ENCODE results near the gene CRYM. TPM values are rescaled to one million over a fixed set of nuclear protein-coding genes. Genes with fewer than 3 reads are reported as not detected.

CRYM gene
- total and polyA plus RNA-seq, 2 donors (not counting 3 experiments of a cell fraction or from before 2014, with no cell fraction given): not detected

DNA sequence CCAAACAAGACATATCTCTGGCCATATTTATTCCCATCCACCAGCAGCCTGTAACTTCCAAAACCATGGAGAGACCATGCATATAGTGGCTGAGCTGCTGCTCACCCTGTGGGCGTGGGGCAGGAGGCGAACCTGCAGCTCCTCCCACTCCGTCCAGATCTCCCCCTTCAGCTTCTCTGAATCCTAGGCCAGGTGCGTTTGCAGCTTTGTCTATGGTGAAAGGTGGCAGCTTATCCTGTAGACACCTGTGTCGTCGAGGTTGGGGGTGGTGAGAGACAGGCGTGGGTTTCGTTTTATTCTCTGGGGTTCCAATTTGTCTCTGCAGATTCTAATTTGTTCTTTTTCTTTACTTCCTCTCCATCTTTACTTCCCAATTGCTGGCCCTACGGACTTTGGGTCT lies 54.3 kb downstream of the CRYM start:
- ChIA-PET CTCF (no interaction called here), POLR2A (no interaction called here)
- Histone ChIP-seq H3K27me3 (ENCODE audit: control insufficient read depth in 2 of 2, insufficient read depth in 2 of 2, low read length in 2 of 2) (peaks cover 12 to 20% of the 10 kb centered on the region in 2 experiments), H3K4me3 (replicated peaks in 1 of 3; ENCODE audit: insufficient read depth in 1 of 3, low read depth in 1 of 3, low read length in 3 of 3) (no peak overlapping the region), H3K79me2 (ENCODE audit: control insufficient read depth, insufficient read depth, low read length) (no peaks in the 10 kb centered on the region), H3K9me3 (replicated peaks; ENCODE audit: control insufficient read depth, insufficient read depth, low read length) (no peaks in the 10 kb centered on the region), H3K9ac (replicated peaks; ENCODE audit: extremely low read depth, insufficient read depth, low read length) (no peak overlapping the region), H2AFZ (ENCODE audit: low read depth, low read length) (no peak overlapping the region), H3K4me2 (ENCODE audit: insufficient read depth, low read length) (no peak overlapping the region), H4K20me1 (replicated peaks; ENCODE audit: control insufficient read depth, extremely low read depth, insufficient read depth, low read length) (no peaks in the 10 kb centered on the region), H3K9me1 (replicated peaks; ENCODE audit: control insufficient read depth, extremely low read depth, insufficient read depth, low read length) (no peaks in the 10 kb centered on the region), H3K4me1 (ENCODE audit: control insufficient read depth, extremely low read depth, insufficient read depth, low read length) (no peaks in the 10 kb centered on the region), H3K36me3 (ENCODE audit: control insufficient read depth in 2 of 2, extremely low read depth in 1 of 2, insufficient read depth in 2 of 2, low read length in 2 of 2) (no peaks in the 10 kb centered on the region), H3K27ac (ENCODE audit: insufficient read depth, low read depth, low read length) (no peak overlapping the region)
- intact Hi-C loops (cut with micrococcal nuclease) (no loop called here), dilution Hi-C loops (cut with MboI; ENCODE audit: extremely low pct_ligation_motif_present, low sequenced_read_pairs) (no loop called here)
- DNase-seq (ENCODE audit: low read depth, low spot score): no peak
- TF ChIP-seq POLR2AphosphoS5 (IDR thresholded peaks at IDR 0.05; ENCODE audit: insufficient read depth, low read depth, low read length) (no peak), MYC (IDR thresholded peaks at IDR 0.05; ENCODE audit: low read depth, low read length) (no peak), EZH2 (IDR thresholded peaks at IDR 0.05; ENCODE audit: borderline replicate concordance, low read depth, low read length, severe bottlenecking) (no peak), FOS (IDR thresholded peaks at IDR 0.05; ENCODE audit: borderline replicate concordance, insufficient read depth, low read length) (no peak), POLR2A (IDR thresholded peaks at IDR 0.05; ENCODE audit: low read depth, low read length) (no peak), JUN (IDR thresholded peaks at IDR 0.05; ENCODE audit: borderline replicate concordance, insufficient read depth, insufficient read length, low read depth) (no peak), GATA2 (IDR thresholded peaks at IDR 0.05; ENCODE audit: insufficient read depth, insufficient read length, low read depth, low read length) (no peak)
- TF ChIP-seq, protein P1, sequence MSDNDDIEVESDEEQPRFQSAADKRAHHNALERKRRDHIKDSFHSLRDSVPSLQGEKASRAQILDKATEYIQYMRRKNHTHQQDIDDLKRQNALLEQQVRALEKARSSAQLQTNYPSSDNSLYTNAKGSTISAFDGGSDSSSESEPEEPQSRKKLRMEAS (IDR thresholded peaks at IDR 0.05; ENCODE audit: insufficient read depth, insufficient read length): no peak
- TF ChIP-seq, protein P2, sequence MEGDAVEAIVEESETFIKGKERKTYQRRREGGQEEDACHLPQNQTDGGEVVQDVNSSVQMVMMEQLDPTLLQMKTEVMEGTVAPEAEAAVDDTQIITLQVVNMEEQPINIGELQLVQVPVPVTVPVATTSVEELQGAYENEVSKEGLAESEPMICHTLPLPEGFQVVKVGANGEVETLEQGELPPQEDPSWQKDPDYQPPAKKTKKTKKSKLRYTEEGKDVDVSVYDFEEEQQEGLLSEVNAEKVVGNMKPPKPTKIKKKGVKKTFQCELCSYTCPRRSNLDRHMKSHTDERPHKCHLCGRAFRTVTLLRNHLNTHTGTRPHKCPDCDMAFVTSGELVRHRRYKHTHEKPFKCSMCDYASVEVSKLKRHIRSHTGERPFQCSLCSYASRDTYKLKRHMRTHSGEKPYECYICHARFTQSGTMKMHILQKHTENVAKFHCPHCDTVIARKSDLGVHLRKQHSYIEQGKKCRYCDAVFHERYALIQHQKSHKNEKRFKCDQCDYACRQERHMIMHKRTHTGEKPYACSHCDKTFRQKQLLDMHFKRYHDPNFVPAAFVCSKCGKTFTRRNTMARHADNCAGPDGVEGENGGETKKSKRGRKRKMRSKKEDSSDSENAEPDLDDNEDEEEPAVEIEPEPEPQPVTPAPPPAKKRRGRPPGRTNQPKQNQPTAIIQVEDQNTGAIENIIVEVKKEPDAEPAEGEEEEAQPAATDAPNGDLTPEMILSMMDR (IDR thresholded peaks at IDR 0.05; ENCODE audit: extremely low read depth in 1 of 2, insufficient read depth in 1 of 2, low read depth in 1 of 2, low read length in 2 of 2): no peak
- BruUV-seq (replicated peaks): no TSS peak
- FAIRE-seq: no peak

Data from endothelial cell of umbilical vein (primary cell).